DLD1 (cell line): ENCODE data around the gene SYCP2.
"Not testable (repeated sequence)": the region's sequence is repeated elsewhere in the genome, so short reads cannot be mapped to it uniquely, and the experiment has no call there.

Experiments
- in situ Hi-C: cut with HindIII; loops from 2 replicates; pipeline ENCODE4 v1.10.0; 2017; ENCODE audit warnings: low sequenced_read_pairs

SYCP2 gene

GRCh38 chr20:59903621-59904020, 29.8 kb downstream of the SYCP2 start:
- in situ Hi-C loops: no loop called here

DNA sequence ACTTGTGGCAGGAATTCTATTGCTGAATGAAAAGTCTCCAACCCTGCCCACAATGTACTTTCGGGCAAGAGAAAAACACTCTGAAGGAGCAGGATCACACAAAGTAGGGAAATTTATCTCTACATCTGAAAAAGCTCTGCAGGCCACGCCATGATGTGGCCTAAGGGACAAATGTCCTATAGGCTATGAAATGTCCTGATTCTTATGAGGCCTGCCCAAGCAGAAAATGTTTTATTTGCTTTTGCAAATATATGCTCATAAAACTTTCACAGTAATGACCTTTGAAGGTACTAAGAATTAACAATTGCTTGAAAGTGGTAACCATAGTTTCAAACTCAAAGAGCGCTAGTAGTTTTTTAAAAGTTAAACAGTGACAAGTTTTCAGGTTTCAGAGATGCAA, 31.0 kb downstream of the SYCP2 start:
- in situ Hi-C loops: no loop called here

DNA sequence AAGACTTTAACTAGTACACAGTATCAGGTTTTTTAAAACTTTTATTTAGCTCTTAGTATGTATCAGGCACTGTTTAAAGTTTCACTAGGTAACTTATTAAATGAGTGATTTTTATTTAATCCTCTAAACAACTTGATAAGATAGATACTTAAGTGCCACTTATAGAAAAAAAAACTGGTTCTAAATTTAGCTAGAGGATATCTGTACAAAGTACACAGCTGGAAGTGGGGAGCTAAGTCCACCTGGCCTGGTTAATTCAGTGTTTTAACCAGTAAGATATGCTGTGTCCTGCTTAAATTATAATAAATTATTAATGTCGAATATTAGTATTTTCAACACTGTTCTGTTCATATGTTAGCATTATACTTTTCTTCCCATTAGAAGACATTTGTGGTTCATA, 37.5 kb downstream of the SYCP2 start:
- in situ Hi-C loops: no loop called here

- in situ Hi-C loops: no loop called here
Observed at GRCh38 chr20:59891581-59891980, 41.9 kb downstream of the SYCP2 start.

- in situ Hi-C loops: not testable (repeated sequence)
Observed at GRCh38 chr20:59890035-59890434, 43.4 kb downstream of the SYCP2 start.

- in situ Hi-C loops: no loop called here
Observed at GRCh38 chr20:59888050-59888449, 45.4 kb downstream of the SYCP2 start.

DNA sequence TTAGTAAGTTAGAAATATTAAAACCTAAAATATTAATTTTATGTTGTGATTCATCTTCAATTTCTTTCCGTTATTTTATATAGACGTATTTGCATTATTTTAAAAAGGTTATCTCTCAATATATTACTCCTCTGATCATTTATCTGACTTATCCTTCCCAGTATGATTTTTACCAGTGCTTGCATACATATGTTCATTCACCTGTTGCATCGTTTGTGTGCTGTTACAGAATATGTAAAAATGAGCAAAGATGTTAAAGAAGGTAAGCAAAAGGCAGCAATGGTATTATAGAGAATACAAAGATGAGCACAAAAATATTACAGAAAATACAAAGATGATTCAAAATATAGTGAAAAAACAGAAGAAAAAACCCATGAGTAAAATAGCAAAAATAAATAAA, 48.9 kb downstream of the SYCP2 start:
- in situ Hi-C loops: no loop called here

DNA sequence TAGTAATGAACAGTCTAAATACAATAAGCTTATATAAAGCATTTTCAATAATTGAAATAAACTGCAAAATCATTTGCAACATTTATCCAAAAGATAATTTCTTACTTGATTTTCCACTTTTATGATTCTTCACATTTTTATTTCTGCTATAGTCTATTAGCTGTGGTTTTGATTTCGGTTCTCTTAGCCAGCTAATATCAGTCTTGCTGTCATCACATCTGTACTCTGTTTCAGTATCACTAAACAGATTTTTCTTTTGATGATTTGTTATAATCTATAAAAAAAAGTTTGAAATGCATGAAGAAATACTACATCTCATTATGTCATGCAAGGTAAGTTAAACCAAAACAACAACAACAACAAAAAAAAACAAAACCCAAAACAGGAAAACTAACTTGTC, 53.2 kb downstream of the SYCP2 start:
- in situ Hi-C loops: no loop called here

DNA sequence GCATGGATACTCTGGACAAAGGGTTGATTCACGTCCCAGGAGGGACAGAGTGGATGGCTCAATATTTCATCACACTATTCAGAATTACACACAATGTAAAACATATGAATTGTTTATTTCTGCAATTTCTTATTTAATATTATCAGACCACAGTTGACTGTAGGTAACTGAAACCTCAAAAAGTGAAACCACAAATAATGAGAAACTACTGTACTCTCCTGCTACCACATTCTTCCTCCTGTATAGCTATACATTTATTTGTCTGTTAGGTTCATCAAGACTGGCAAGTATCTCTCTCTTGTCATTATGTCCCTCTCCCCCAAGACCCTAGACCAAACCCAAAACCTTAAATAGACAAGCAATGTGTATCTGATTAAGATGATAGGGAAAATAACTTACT, 60.0 kb downstream of the SYCP2 start:
- in situ Hi-C loops: no loop called here

- in situ Hi-C loops: no loop called here
Observed at GRCh38 chr20:59871096-59871495, 62.3 kb downstream of the SYCP2 start.

DNA sequence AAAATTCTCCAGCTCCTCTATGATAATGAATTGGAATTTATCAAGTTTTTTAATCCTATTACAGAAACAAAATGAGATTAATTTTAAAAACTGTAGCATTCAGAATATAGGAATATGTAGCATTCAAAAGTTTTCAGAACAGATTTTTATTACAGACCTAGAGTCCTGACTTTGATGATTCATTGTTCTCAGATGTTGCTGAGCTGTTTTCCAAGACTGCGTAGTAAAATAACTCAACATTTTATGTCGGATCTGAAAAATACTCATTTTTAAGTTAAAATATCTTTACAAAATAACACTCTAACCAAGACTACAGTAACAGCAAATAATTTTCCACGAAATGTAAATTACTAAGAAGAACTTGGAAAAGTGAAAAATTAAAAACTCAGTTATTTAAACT, 67.1 kb downstream of the SYCP2 start:
- in situ Hi-C loops: no loop called here

DNA sequence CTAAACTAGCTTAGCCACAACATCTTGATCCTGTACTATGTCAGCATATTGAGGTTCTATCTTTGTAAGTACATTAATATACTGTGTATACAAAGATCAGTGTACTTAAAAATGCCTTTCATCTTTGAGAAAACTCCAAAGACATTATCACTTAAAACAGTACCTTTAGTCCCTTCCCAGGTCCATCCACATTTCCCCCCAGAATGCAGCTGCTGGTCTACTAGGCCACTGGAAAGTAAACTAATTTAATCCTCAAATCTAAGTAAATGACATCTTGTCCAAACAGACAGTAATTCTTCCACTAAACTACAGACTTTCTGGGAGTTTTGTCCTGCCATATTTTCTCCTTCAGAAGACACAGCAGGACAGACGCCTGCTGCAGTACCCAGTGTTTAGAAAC, 68.7 kb downstream of the SYCP2 start:
- in situ Hi-C loops: no loop called here

DNA sequence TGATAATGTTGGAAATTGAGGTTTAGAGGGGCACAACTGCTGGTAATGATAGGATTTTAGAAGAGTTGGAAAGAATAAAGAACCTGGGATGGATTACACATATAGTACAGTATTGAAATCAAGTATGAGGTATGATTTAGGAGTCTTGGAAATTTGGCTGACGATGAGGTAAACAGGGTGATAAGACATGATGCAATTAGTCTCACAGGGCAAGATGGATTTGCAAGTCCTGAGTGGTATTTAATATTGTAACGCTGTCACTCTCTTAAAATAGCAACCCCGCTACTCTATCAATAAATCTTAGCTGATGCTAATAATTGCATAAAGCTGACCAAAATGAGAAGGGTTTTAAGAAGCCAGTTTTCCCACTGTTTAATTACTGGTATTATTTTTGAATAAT, 70.4 kb downstream of the SYCP2 start:
- in situ Hi-C loops: no loop called here

- in situ Hi-C loops: no loop called here
Observed at GRCh38 chr20:59861401-59861800, 72.0 kb downstream of the SYCP2 start.

GRCh38 chr20:59858425-59858824, 75.0 kb downstream of the SYCP2 start:
- in situ Hi-C loops: no loop called here

- in situ Hi-C loops: no loop called here
Observed at GRCh38 chr20:59857966-59858365, 75.5 kb downstream of the SYCP2 start.

- in situ Hi-C loops: not testable (repeated sequence)
Observed at GRCh38 chr20:59856941-59857340, 76.5 kb downstream of the SYCP2 start.

DNA sequence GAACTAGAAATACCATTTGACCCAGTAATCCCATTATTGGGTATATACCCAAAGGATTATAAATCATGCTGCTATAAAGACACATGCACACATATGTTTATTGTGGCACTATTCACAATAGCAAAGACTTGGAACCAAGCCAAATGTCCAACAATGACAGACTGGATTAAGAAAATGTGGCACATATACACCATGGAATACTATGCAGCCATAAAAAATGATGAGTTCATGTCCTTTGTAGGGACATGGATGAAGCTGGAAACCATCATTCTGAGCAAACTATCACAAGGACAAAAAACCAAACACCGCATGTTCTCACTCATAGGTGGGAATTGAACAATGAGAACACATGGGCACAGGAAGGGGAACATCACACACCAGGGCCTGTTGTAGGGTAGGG, 76.9 kb downstream of the SYCP2 start:
- in situ Hi-C loops: not testable (repeated sequence)

DNA sequence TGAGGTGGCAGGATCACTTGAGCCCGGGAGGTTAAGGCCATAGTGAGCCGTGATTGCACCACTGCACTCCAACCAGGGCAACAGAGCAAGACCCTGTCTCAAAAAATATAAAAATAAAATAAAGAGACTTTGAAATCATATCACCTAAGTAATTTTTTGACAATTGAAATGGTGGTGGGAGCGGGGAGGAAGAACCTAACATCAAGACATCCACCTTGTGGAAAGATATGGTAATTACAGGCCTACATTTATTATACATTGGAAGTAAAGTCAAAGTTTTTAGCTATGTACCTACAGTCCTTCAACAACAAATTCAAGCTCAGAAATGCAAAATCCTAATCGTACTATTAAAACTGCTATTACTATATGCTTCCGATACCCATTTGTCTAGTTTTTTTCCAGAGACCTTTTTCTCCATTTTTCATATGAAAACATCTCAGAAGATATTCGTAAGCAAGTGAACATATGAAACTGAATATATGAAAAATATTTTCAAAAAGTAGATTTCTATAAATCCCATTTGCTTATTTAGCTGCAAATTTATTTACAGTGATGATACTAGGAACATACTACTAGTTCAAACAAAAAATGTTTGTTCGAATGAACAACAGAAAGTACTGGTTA, 83.3 kb downstream of the SYCP2 start:
- in situ Hi-C loops: no loop called here

- in situ Hi-C loops: no loop called here
Observed at GRCh38 chr20:59848182-59848581, 85.3 kb downstream of the SYCP2 start.

GRCh38 chr20:59845472-59845871, 88.0 kb downstream of the SYCP2 start:
- in situ Hi-C loops: no loop called here

- in situ Hi-C loops: no loop called here
Observed at GRCh38 chr20:59839400-59839799, 94.0 kb downstream of the SYCP2 start.

GRCh38 chr20:59837623-59838394, 95.6 kb downstream of the SYCP2 start:
- in situ Hi-C loops: no loop called here
